Left renal cortex interstitium (tissue), 4 donors: ENCODE measurements around the gene KCNJ14. TPM values are rescaled to one million over a fixed set of nuclear protein-coding genes. Genes with fewer than 3 reads are reported as not detected.

Source experiments
- DNase-seq, 4 donors: peaks; one replicate each; pipeline ENCODE4 v3.0.0-alpha.2; 2013; ENCODE audit warnings: low read depth in 4 of 4, low spot score in 2 of 4, missing footprints in 1 of 4
- polyA plus RNA-seq, 4 donors: library from polyadenylated mRNA; unstranded; fragments of 120-200 nt; gene quantifications; one replicate each; pipeline ENCODE4 v1.2.1, GENCODE V29; 2013; ENCODE audit not compliant: insufficient read length in 4 of 4

KCNJ14 gene
- polyA plus RNA-seq, 4 donors: 0.40 to 1.2 (median 0.85) TPM

GRCh38 chr19:48469934-48470680 lies 14.7 kb downstream of the KCNJ14 start:
- no peak for DNase-seq

DNA sequence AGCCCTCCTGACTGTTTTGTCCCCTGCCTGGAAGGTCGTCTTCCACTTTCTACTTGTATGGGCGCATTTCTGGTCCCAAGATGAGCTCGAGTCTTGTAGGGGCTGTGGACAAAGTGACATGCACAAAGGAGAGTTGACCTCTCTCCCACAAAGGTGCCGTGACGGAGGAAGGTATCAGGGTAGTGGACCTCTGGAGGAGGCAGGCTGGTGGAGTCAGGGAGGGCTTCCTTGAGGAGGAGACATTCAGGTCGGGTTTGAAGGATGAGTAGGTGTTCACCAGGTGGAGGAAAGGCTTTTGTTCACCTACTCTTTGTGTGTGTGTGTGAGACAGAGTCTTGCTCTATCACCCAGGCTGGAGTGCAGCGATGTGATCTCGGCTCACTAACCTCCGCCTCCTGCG lies 15.5 kb downstream of the KCNJ14 start:
- DNase-seq: no peak

GRCh38 chr19:48471836-48472235 lies 16.5 kb downstream of the KCNJ14 start:
- no peak for DNase-seq

GRCh38 chr19:48473161-48473966 lies 18.0 kb downstream of the KCNJ14 start:
- DNase-seq: no peak

DNA sequence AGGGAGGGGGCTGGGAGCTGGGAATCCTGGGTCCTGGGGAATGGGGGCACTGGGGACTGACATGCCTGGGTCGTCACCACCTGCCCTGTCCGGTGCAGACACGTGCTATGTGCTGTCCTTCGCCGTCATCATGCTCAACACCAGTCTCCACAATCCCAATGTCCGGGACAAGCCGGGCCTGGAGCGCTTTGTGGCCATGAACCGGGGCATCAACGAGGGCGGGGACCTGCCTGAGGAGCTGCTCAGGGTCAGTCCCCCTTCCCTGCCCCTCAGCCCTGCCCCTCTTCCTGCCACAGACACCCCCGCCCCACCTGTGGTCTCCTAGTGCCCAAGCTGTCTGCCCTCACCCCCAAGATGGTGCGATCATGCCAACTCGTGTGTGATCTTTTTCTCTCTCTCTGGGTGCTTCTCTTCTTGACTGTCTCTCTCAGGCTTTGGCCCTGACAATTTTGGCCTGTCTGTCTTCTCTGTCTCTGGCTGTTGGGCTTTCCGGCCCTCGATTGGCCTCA lies 18.8 kb downstream of the KCNJ14 start:
- DNase-seq: no peak

- DNase-seq: no peak
Measured at GRCh38 chr19:48475369-48476068, 20.1 kb downstream of the KCNJ14 start.

- no peak for DNase-seq
Measured at GRCh38 chr19:48476176-48476575, 20.8 kb downstream of the KCNJ14 start.

- no peak for DNase-seq
Measured at GRCh38 chr19:48477067-48477685, 21.8 kb downstream of the KCNJ14 start.

GRCh38 chr19:48477698-48478338 lies 22.4 kb downstream of the KCNJ14 start:
- DNase-seq: no peak

DNA sequence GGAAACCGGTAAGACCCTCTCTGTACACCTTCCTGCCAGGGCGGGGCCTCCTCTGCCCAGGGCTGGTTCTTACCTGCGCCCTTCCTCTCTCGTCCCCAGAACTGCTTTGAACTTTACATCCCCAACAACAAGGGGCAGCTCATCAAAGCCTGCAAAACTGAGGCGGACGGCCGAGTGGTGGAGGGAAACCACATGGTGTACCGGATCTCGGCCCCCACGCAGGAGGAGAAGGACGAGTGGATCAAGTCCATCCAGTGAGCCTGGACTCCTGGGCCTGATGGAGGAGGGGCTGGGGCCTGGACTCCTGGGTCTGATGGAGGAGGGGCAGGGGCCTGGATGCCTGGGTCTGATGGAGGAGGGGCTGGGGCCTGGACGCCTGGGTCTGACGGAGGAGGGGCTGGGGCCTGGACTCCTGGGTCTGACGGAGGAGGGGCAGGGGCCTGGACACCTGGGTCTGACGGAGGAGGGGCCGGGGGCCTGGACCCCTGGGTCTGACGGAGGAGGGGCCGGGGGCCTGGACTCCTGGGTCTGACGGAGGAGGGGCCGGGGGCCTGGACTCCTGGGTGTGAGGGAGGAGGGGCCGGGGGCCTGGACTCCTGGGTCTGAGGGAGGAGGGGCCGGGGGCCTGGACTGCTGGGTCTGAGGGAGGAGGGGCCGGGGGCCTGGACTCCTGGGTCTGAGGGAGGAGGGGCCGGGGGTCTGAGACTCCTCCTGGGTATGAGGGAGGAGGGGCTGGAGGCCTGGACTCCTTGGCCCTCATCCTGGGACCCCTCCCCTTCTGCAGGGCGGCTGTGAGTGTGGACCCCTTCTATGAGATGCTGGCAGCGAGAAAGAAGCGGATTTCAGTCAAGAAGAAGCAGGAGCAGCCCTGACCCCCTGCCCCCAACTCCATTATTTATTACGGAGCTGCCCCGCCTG lies 23.2 kb downstream of the KCNJ14 start:
- DNase-seq: no peak

- no peak for DNase-seq
Measured at GRCh38 chr19:48479686-48480085, 24.3 kb downstream of the KCNJ14 start.

GRCh38 chr19:48480183-48480557 lies 24.8 kb downstream of the KCNJ14 start:
- DNase-seq: no peak

GRCh38 chr19:48480558-48481500 lies 25.5 kb downstream of the KCNJ14 start:
- no peak for DNase-seq

DNA sequence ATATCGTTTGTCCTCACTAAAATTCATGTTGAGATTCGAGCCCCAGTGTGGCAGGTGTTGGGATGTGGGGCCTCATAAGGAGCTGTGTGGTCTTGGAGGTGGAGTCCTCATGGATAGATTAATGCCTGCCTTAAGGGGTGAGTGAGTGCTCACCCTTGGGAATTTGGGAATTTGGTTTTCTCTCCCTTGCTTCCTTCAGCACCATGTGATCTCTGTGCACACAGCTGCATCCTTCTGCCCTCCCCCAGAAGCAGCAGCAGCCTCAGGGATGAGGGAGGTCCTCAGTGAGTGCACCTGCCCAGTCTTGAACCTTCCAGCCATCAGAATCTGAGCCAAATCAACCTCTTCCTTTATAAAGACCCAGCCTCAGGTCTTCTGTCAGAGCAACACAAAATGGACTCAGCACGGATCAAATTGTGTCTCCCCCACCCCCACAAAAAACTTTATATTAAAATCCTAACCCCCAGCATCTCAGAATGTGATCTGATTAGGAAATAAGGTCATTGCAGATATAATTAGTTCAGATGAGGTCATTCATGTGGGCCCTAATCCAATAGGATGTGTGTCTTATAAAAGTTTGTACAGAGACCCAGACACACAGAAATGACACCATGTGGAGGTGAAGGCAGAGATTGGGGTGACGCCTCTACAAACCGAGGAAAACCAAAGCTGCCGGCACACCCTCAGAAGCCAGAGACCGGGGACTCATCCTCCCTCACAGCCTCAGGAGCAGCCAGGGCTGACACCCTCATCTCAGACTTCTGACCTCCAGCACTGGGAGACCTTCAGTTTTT lies 26.7 kb downstream of the KCNJ14 start:
- DNase-seq: no peak

- no peak for DNase-seq
Measured at GRCh38 chr19:48483301-48483700, 27.9 kb downstream of the KCNJ14 start.

DNA sequence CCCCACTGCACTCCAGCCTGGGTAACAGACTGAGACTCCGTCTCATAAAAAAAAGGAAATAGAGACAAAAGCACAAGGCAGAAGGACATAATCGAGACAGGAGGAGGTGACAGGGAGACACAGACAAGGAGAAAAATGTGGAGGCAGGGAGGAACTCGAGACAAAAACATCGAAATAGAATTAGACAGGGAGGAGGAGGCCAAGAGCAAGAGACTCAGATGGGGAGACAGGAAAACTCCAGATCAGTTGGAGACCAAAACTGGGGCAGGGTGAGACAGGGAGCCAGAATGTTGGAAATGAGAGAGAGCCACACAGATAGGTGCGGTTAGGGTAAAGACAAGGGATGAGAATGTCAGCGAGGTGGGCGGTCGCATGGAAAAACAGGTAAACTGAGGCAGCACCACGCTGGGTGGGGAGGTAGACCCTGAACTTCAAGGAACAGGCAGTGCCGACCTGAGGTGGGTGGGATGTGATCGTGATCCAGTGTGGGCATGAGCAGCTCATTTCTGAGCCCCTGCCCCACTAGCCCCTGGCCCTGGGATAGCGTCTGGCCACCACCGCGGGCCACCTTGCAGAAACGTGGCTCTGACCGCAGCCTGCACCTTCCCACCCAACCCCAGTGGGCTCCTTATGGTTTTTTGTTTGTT lies 29.0 kb downstream of the KCNJ14 start:
- no peak for DNase-seq
